ENCODE data around the gene CD79A. TPM values are rescaled to one million over a fixed set of nuclear protein-coding genes. Genes with fewer than 3 reads are reported as not detected.

Gene CD79A
- 0.69 TPM for total RNA-seq (2021; ENCODE audit: unreplicated experiment)
- polyA plus RNA-seq (2012), result 0.10 and 0.40 TPM in 2 replicates
- percentile 8 among the genes with signal in this experiment for Bru-seq, nascent RNA
- percentile 16 among the genes with signal in this experiment for BruChase-seq, experiment 1, labeled RNA remaining after a 6-hour chase
- BruChase-seq, experiment 2, labeled RNA remaining after a 2-hour chase, result percentile 8 among the genes with signal in this experiment
- long read RNA-seq, partial matches to known transcripts, result 0 of 1 reads
- long read RNA-seq, other reads (novel, unspliced or antisense), result 0 of 1 reads

DNA sequence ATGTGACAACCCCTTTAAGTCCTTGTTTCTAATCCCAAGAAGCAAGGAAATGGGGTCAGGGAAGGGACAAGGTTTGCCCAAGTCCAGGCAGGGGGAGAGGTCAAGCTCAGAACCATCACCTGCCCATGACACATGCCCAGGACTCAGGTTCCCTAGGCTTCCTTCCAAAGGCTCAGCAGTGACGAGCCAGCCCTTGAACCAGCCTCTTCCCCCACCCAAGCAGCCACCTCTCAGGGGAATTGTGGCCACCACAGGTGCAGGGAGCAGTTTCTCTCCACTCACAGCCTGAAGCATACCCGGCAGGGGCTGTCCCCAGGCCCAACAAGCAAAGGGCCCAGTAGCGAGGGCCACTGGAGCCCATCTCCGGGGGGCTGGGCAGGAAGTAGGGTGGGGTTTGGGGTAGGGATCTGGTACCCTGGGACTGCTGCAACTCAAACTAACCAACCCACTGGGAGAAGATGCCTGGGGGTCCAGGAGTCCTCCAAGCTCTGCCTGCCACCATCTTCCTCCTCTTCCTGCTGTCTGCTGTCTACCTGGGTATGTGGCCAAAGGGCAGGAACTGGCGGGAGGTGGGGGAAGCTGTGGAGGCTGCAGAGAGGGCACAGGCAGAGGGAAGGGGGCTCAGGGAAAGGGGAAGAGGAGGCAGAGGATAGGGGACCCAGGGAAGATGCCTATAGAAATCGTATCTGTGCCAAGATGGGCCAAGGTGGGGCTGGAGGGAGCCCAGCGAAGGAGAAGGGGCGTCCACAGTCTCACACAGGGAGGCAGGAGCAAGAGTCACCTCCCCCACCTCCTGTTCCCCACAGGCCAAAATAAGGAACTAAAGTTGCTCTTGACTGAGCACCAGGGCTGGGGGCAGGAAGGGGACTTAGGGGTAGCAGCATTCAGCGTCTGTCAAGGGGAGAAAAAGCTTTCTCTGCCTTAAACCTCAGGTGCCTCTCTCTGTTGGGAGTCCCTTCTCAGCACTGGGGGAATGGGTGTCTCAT, at the start of gene CD79A:
TSS of gene CD79A (plus strand) at position 433 of the 986 bp plus-strand sequence. CDS start at position 459, 26 bp downstream.
- Histone ChIP-seq H4K20me1 (ENCODE audit: insufficient read depth) (peaks cover 5% of the 10 kb centered on the region; the same call in 1 of the 2 replicates), H3K4me1 (ENCODE audit: control insufficient read depth in 1 of 2, insufficient read depth in 2 of 2, low read length in 2 of 2) (peaks cover 2 to 12% of the 10 kb centered on the region in 2 experiments; a peak in 3 of 4 replicates), H2AFZ (ENCODE audit: low read depth, low read length, poor library complexity, severe bottlenecking) (no peak within 1 kb of the TSS), H3K79me2 (ENCODE audit: insufficient read depth, low read length) (no peaks in the 10 kb centered on the region), H3K27ac (ENCODE audit: low read depth, low read length) (no peak within 1 kb of the TSS), H3K9ac (ENCODE audit: low read length) (no peak within 1 kb of the TSS), H3K4me3 (replicated peaks in 1 of 2; ENCODE audit: low read depth in 1 of 2, low read length in 2 of 2) (no peak within 1 kb of the TSS), H3K36me3 (ENCODE audit: control insufficient read depth in 1 of 2, insufficient read depth in 2 of 2, low read length in 2 of 2) (no peaks in the 10 kb centered on the region), H3K9me2 (ENCODE audit: insufficient read depth) (no peaks in the 10 kb centered on the region), H3K27me3 (ENCODE audit: insufficient read depth, low read length) (no peaks in the 10 kb centered on the region), H3K4me2 (ENCODE audit: low read length) (no peak within 1 kb of the TSS), H3K9me3 (ENCODE audit: control insufficient read depth in 1 of 2, insufficient read depth in 1 of 2, low read depth in 1 of 2, low read length in 2 of 2) (no peaks in the 10 kb centered on the region)
- ChIA-PET RAD21 (ENCODE audit: low non-redundant PET in 1 of 2, low total read pairs in 2 of 2, uncharacterized antibody in 2 of 2, unreplicated experiment in 2 of 2) (no interaction called here), CTCF (no interaction called here), POLR2A (interaction anchor here (1.0 kb wide), 1 partner anchor 11 kb away, joined by 3 read pairs; no protein-coding TSS in a partner anchor)
- TF ChIP-seq YY1 (IDR thresholded peaks at IDR 0.05; ENCODE audit: extremely low read depth, insufficient replicate concordance, low read depth, low read length), result no peak
- TF ChIP-seq EZH2 (IDR thresholded peaks at IDR 0.05), result no peak
- TF ChIP-seq, protein P1, sequence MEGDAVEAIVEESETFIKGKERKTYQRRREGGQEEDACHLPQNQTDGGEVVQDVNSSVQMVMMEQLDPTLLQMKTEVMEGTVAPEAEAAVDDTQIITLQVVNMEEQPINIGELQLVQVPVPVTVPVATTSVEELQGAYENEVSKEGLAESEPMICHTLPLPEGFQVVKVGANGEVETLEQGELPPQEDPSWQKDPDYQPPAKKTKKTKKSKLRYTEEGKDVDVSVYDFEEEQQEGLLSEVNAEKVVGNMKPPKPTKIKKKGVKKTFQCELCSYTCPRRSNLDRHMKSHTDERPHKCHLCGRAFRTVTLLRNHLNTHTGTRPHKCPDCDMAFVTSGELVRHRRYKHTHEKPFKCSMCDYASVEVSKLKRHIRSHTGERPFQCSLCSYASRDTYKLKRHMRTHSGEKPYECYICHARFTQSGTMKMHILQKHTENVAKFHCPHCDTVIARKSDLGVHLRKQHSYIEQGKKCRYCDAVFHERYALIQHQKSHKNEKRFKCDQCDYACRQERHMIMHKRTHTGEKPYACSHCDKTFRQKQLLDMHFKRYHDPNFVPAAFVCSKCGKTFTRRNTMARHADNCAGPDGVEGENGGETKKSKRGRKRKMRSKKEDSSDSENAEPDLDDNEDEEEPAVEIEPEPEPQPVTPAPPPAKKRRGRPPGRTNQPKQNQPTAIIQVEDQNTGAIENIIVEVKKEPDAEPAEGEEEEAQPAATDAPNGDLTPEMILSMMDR (IDR thresholded peaks at IDR 0.05 in 2 of 3, conservative IDR thresholded peaks at IDR 0.05 in 1 of 3; ENCODE audit: borderline replicate concordance in 1 of 3, insufficient read depth in 1 of 3, low read depth in 2 of 3, low read length in 2 of 3), result no peak
- TF ChIP-seq JUND (IDR thresholded peaks at IDR 0.05), result no peak
- TF ChIP-seq, protein P2, sequence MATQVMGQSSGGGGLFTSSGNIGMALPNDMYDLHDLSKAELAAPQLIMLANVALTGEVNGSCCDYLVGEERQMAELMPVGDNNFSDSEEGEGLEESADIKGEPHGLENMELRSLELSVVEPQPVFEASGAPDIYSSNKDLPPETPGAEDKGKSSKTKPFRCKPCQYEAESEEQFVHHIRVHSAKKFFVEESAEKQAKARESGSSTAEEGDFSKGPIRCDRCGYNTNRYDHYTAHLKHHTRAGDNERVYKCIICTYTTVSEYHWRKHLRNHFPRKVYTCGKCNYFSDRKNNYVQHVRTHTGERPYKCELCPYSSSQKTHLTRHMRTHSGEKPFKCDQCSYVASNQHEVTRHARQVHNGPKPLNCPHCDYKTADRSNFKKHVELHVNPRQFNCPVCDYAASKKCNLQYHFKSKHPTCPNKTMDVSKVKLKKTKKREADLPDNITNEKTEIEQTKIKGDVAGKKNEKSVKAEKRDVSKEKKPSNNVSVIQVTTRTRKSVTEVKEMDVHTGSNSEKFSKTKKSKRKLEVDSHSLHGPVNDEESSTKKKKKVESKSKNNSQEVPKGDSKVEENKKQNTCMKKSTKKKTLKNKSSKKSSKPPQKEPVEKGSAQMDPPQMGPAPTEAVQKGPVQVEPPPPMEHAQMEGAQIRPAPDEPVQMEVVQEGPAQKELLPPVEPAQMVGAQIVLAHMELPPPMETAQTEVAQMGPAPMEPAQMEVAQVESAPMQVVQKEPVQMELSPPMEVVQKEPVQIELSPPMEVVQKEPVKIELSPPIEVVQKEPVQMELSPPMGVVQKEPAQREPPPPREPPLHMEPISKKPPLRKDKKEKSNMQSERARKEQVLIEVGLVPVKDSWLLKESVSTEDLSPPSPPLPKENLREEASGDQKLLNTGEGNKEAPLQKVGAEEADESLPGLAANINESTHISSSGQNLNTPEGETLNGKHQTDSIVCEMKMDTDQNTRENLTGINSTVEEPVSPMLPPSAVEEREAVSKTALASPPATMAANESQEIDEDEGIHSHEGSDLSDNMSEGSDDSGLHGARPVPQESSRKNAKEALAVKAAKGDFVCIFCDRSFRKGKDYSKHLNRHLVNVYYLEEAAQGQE (IDR thresholded peaks at IDR 0.05; ENCODE audit: low read depth), result no peak
- no peak for TF ChIP-seq FOSL1 (IDR thresholded peaks at IDR 0.05; ENCODE audit: low read depth)
- TF ChIP-seq, protein P3, sequence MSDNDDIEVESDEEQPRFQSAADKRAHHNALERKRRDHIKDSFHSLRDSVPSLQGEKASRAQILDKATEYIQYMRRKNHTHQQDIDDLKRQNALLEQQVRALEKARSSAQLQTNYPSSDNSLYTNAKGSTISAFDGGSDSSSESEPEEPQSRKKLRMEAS (IDR thresholded peaks at IDR 0.05), result no peak
- TF ChIP-seq, protein P4, sequence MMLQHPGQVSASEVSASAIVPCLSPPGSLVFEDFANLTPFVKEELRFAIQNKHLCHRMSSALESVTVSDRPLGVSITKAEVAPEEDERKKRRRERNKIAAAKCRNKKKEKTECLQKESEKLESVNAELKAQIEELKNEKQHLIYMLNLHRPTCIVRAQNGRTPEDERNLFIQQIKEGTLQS (IDR thresholded peaks at IDR 0.05), result no peak
- DNase-seq (ENCODE audit: low read depth, low spot score) (no peak), ATAC-seq (no peak)
- BruUV-seq (replicated peaks), result no TSS peak
- intact Hi-C loops (cut with micrococcal nuclease), result no loop called here

Data from HCT116 (cell line).